ENCODE measurements around the gene SPATA20. TPM values are rescaled to one million over a fixed set of nuclear protein-coding genes. Genes with fewer than 3 reads are reported as not detected.

SPATA20 gene
- total and polyA plus RNA-seq, 12 donors = 12.7 to 246 (median 150) TPM

DNA sequence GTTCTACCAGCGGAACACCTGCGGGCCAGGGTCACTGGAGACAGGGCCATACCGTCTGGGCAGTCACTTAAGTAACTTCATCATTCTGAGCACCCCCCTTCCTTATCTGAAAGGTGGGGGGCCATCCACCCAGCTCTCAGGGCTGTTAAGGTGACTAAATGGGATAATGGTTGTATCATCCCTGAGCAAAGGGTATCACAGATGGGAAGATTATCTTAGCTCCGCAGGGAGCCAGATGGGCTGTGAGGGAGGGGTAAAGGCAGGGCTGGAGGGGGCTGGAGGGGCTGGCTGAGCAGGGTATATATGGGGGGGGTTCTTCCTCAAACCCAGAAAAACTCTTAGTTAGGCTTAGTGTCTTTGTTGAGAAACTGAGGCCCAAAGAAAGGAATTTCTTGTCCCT lies 10.7 kb downstream of the SPATA20 start:
- Histone ChIP-seq H3K27ac (no peak overlapping the region), H3K9me3 (replicated peaks in 1 of 3) (no peaks in the 10 kb centered on the region), H3K4me1 (replicated peaks in 1 of 2) (peaks cover 22 to 28% of the 10 kb centered on the region in 2 donors), H3K27me3 (peaks cover 13% of the 10 kb centered on the region), H3K36me3 (replicated peaks in 1 of 2) (no peaks in the 10 kb centered on the region), H3K4me3 (no peak overlapping the region)
- TF ChIP-seq CTCF (IDR thresholded peaks at IDR 0.05) (no peak), POLR2A (IDR thresholded peaks at IDR 0.05) (no peak)
- intact Hi-C loops (cut with DNase I) = no loop called here
- no peak for DNase-seq
- 81 to 93% (median 89%) methylated on average over 4 of the region's 4 CpGs for WGBS, 4 donors

- H3K27me3 ChIP-seq = peaks cover 13% of the 10 kb centered on the region
- no peak overlapping the region for H3K4me3 ChIP-seq
- 77 to 84% (median 82%) methylated on average over 4 of the region's 4 CpGs for WGBS, 4 donors
- no peaks in the 10 kb centered on the region for H3K9me3 ChIP-seq (replicated peaks in 1 of 3)
- DNase-seq = no peak
- no peak overlapping the region for H3K27ac ChIP-seq
- no peak for TF ChIP-seq POLR2A (IDR thresholded peaks at IDR 0.05)
- TF ChIP-seq CTCF (IDR thresholded peaks at IDR 0.05) = no peak
- peaks cover 22 to 28% of the 10 kb centered on the region in 2 donors for H3K4me1 ChIP-seq (replicated peaks in 1 of 2)
- intact Hi-C loops (cut with DNase I) = no loop called here
- H3K36me3 ChIP-seq (replicated peaks in 1 of 2) = no peaks in the 10 kb centered on the region
These were observed 11.1 kb downstream of the SPATA20 start for GRCh38 chr17:50558091-50558490.

DNA sequence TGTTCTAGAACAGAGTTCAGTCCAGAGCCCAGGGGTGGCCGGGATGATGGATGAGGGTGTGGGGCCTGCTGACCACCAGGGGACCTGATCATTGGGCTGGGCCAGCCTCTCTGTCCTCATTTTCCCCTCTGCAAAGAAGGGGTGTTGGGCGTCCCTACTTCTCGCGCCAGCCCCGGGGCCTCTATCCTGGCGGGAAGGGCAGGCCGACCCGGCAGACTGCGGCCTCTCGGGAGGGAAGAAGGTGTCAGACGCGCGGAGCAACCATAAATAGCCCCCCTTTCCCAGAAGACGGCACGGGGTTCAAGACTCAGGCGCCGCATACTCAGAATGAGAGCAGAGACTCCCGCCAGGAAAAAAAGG lies 11.6 kb downstream of the SPATA20 start:
- H3K4me3 ChIP-seq = no peak overlapping the region

GRCh38 chr17:50558941-50559614 lies 12.1 kb downstream of the SPATA20 start:
- 9 to 15% (median 9%) methylated on average over 8 to 55 of the region's 55 CpGs for WGBS, 4 donors
- peaks cover 13% of the 10 kb centered on the region for H3K27me3 ChIP-seq
- DNase-seq = no peak
- intact Hi-C loops (cut with DNase I) = no loop called here
- TF ChIP-seq POLR2A (IDR thresholded peaks at IDR 0.05) = no peak
- TF ChIP-seq CTCF (IDR thresholded peaks at IDR 0.05) = no peak
- no peaks in the 10 kb centered on the region for H3K9me3 ChIP-seq (replicated peaks in 1 of 3)
- no peaks in the 10 kb centered on the region for H3K36me3 ChIP-seq (replicated peaks in 1 of 2)
- H3K4me3 ChIP-seq = peak overlapping the region in 1 of 4 donors; percentile 30
- peaks cover 22 to 28% of the 10 kb centered on the region in 2 donors for H3K4me1 ChIP-seq (replicated peaks in 1 of 2)
- no peak overlapping the region for H3K27ac ChIP-seq

More for the DNA sequence above, 11.6 kb downstream of the SPATA20 start:
- H3K4me1 ChIP-seq (replicated peaks in 1 of 2) = peaks cover 22 to 28% of the 10 kb centered on the region in 2 donors
- no peaks in the 10 kb centered on the region for H3K9me3 ChIP-seq (replicated peaks in 1 of 3)
- H3K27ac ChIP-seq = no peak overlapping the region
- no peaks in the 10 kb centered on the region for H3K36me3 ChIP-seq (replicated peaks in 1 of 2)
- WGBS, 4 donors = 50 to 67% (median 59%) methylated on average over 6 to 18 of the region's 18 CpGs
- TF ChIP-seq CTCF (IDR thresholded peaks at IDR 0.05) (peak in 1 of 6 experiments; percentile 11), POLR2A (IDR thresholded peaks at IDR 0.05) (no peak)
- intact Hi-C loops (cut with DNase I) = no loop called here
- peaks cover 13% of the 10 kb centered on the region for H3K27me3 ChIP-seq
- no peak for DNase-seq

Data from adrenal gland (tissue), 12 donors.